Vagina (tissue), 2 donors: ENCODE measurements around the gene GFER. TPM values are rescaled to one million over a fixed set of nuclear protein-coding genes. Genes with fewer than 3 reads are reported as not detected.

ENCODE experiments used
- DNase-seq, 2 donors: peaks; one replicate each; pipeline ENCODE4 v3.0.0-alpha.2; 2017; ENCODE audit errors: extremely low spot score in 2 of 2
- H3K27ac ChIP-seq: fragments of 200-600 bp; sonication (generic); one replicate; pipeline ENCODE4 v1.5.1; 2019
- H3K27me3 ChIP-seq: fragments of 200-600 bp; sonication (generic); one replicate; pipeline ENCODE4 v1.5.1; 2019
- H3K36me3 ChIP-seq, 2 donors: fragments of 200-600 bp; sonication (generic); one replicate each; pipeline ENCODE4 v1.5.1; 2017 to 2019
- H3K4me1 ChIP-seq: fragments of 200-600 bp; sonication (generic); one replicate; pipeline ENCODE4 v1.5.1; 2019
- H3K4me3 ChIP-seq, 2 donors: fragments of 200-600 bp; sonication (generic); 1 replicate in 1 of 2; 2 replicates in 1 of 2; pipeline ENCODE4 v1.5.1; 2016 to 2019
- H3K9me3 ChIP-seq: fragments of 200-600 bp; sonication (generic); one replicate; pipeline ENCODE4 v1.5.1; 2019
- CTCF ChIP-seq, 3 experiments: fragments of 450-650 bp in 2 of 3; fragments of 200-600 bp in 1 of 3; sonication (generic) in 1 of 3; IDR thresholded peaks; one replicate each; pipeline ENCODE4 v1.5.1; 2017 to 2019; ENCODE audit warnings: antibody characterized with exemption in 3 of 3, mild to moderate bottlenecking in 2 of 3, moderate library complexity in 2 of 3
- POLR2A ChIP-seq, 2 donors: fragments of 450-650 bp; IDR thresholded peaks; one replicate each; pipeline ENCODE4 v1.6.1; 2017; ENCODE audit warnings: antibody characterized with exemption in 2 of 2, mild to moderate bottlenecking in 2 of 2, moderate library complexity in 2 of 2
- POLR2AphosphoS5 ChIP-seq, 2 donors: sonication (generic); formaldehyde crosslinking; IDR thresholded peaks; one replicate each; pipeline ENCODE4 v1.9.0; 2017; ENCODE audit warnings: antibody characterized with exemption in 2 of 2, mild to moderate bottlenecking in 2 of 2, low read depth in 1 of 2; ENCODE audit not compliant: insufficient read depth in 1 of 2
- intact Hi-C: fragments of 100-400 bp; cut with DNase I; formaldehyde crosslinking; loops from one replicate; pipeline ENCODE4 v1.15.1; 2023
- total RNA-seq: library from RNA; depleted of rRNA; stranded (reverse); fragments of >200 nt; gene quantifications from one replicate; pipeline ENCODE4 v1.2.3, GENCODE V29; 2016

Gene GFER
- total RNA-seq, 1 donor from 2014 or later: 11.5 TPM

GRCh38 chr16:2025251-2025650 lies 41.3 kb downstream of the GFER start:
- Histone ChIP-seq H3K9me3 (no peaks in the 10 kb centered on the region), H3K4me1 (peaks cover 71% of the 10 kb centered on the region), H3K36me3 (no peaks in the 10 kb centered on the region), H3K27me3 (peaks cover 2% of the 10 kb centered on the region), H3K27ac (no peak overlapping the region), H3K4me3 (no peak overlapping the region)
- intact Hi-C loops: no loop called here
- DNase-seq: no peak
- TF ChIP-seq POLR2A (IDR thresholded peaks at IDR 0.05) (no peak), POLR2AphosphoS5 (IDR thresholded peaks at IDR 0.05; ENCODE audit: insufficient read depth in 1 of 2, low read depth in 1 of 2) (no peak), CTCF (IDR thresholded peaks at IDR 0.05) (no peak)

GRCh38 chr16:2025878-2026460 lies 42.0 kb downstream of the GFER start:
- no peak for DNase-seq
- H3K27me3 ChIP-seq: no peaks in the 10 kb centered on the region
- H3K9me3 ChIP-seq: no peaks in the 10 kb centered on the region
- H3K36me3 ChIP-seq: no peaks in the 10 kb centered on the region
- peak overlapping the region; percentile 67 to 81 for H3K4me3 ChIP-seq
- no peak for TF ChIP-seq POLR2AphosphoS5 (IDR thresholded peaks at IDR 0.05; ENCODE audit: insufficient read depth in 1 of 2, low read depth in 1 of 2)
- TF ChIP-seq CTCF (IDR thresholded peaks at IDR 0.05): no peak
- no peak for TF ChIP-seq POLR2A (IDR thresholded peaks at IDR 0.05)
- H3K27ac ChIP-seq: peak overlapping the region; percentile 81
- intact Hi-C loops: no loop called here
- H3K4me1 ChIP-seq: peaks cover 72% of the 10 kb centered on the region

GRCh38 chr16:2026461-2027023 lies 42.5 kb downstream of the GFER start, which contains the start of gene NHERF2:
NHERF2 (plus strand) TSS chr16:2026902; CDS start chr16:2027006, 104 bp downstream.
- no peaks in the 10 kb centered on the region for H3K36me3 ChIP-seq
- TF ChIP-seq POLR2A (IDR thresholded peaks at IDR 0.05) (no peak), CTCF (IDR thresholded peaks at IDR 0.05) (no peak), POLR2AphosphoS5 (IDR thresholded peaks at IDR 0.05; ENCODE audit: insufficient read depth in 1 of 2, low read depth in 1 of 2) (no peak)
- peak within 1 kb of the TSS; percentile 67 to 81 for H3K4me3 ChIP-seq
- no peaks in the 10 kb centered on the region for H3K27me3 ChIP-seq
- H3K4me1 ChIP-seq: peaks cover 78% of the 10 kb centered on the region
- intact Hi-C loops: no loop called here
- H3K27ac ChIP-seq: peak within 1 kb of the TSS; percentile 81
- no peaks in the 10 kb centered on the region for H3K9me3 ChIP-seq
- DNase-seq: no peak

GRCh38 chr16:2027024-2028010 lies 43.3 kb downstream of the GFER start:
- Histone ChIP-seq H3K9me3 (no peaks in the 10 kb centered on the region), H3K27me3 (no peaks in the 10 kb centered on the region), H3K27ac (peak overlapping the region; percentile 52), H3K4me3 (peak overlapping the region; percentile 67 to 81), H3K4me1 (peaks cover 83% of the 10 kb centered on the region), H3K36me3 (no peaks in the 10 kb centered on the region)
- no peak for DNase-seq
- no peak for TF ChIP-seq POLR2A (IDR thresholded peaks at IDR 0.05)
- TF ChIP-seq POLR2AphosphoS5 (IDR thresholded peaks at IDR 0.05; ENCODE audit: insufficient read depth in 1 of 2, low read depth in 1 of 2): no peak
- TF ChIP-seq CTCF (IDR thresholded peaks at IDR 0.05): no peak
- intact Hi-C loops: no loop called here
